ENCODE data around the gene MYO3B.
"Not testable (repeated sequence)": the region's sequence is repeated elsewhere in the genome, so short reads cannot be mapped to it uniquely, and the experiment has no call there.

MYO3B gene

GRCh38 chr2:170339750-170340692, 162.1 kb downstream of the MYO3B start:
- H4K20me1 ChIP-seq, result no peaks in the 10 kb centered on the region
- TF ChIP-seq Cebpa-rat (IDR thresholded peaks at IDR 0.05), result no peak
- H3K36me3 ChIP-seq, result no peaks in the 10 kb centered on the region
- H3K27me3 ChIP-seq, result no peaks in the 10 kb centered on the region
- peaks cover 0 to 8% (median 0%) of the 10 kb centered on the region in 10 experiments; a peak in 4 of 20 replicates for H3K4me1 ChIP-seq
- H3K4me3 ChIP-seq, result no peak overlapping the region
- H3K4me2 ChIP-seq, result no peak overlapping the region
- H3K27ac ChIP-seq, result no peak overlapping the region
- no peak overlapping the region for H3K9ac ChIP-seq
- no peaks in the 10 kb centered on the region for H3K9me3 ChIP-seq (replicated peaks in 1 of 11)

GRCh38 chr2:170340693-170341068, 162.7 kb downstream of the MYO3B start:
- Histone ChIP-seq H3K9ac (no peak overlapping the region), H3K4me1 (peaks cover 0 to 8% (median 0%) of the 10 kb centered on the region in 10 experiments; a peak in 4 of 20 replicates), H3K9me3 (replicated peaks in 1 of 11) (no peaks in the 10 kb centered on the region), H3K27me3 (no peaks in the 10 kb centered on the region), H3K27ac (no peak overlapping the region), H3K36me3 (no peaks in the 10 kb centered on the region), H3K4me3 (no peak overlapping the region), H4K20me1 (no peaks in the 10 kb centered on the region), H3K4me2 (no peak overlapping the region)
- no peak for TF ChIP-seq Cebpa-rat (IDR thresholded peaks at IDR 0.05)

GRCh38 chr2:170341684-170342623, 164.0 kb downstream of the MYO3B start:
- TF ChIP-seq Cebpa-rat (IDR thresholded peaks at IDR 0.05), result no peak
- Histone ChIP-seq H3K4me2 (no peak overlapping the region), H3K36me3 (no peaks in the 10 kb centered on the region), H3K27ac (no peak overlapping the region), H4K20me1 (no peaks in the 10 kb centered on the region), H3K27me3 (no peaks in the 10 kb centered on the region), H3K9me3 (replicated peaks in 1 of 11) (no peaks in the 10 kb centered on the region), H3K4me1 (peaks cover 0 to under 1% (median 0%) of the 10 kb centered on the region in 10 experiments; a peak in 1 of 20 replicates), H3K4me3 (no peak overlapping the region), H3K9ac (no peak overlapping the region)

GRCh38 chr2:170344663-170345346, 166.9 kb downstream of the MYO3B start:
- no peaks in the 10 kb centered on the region for H3K27me3 ChIP-seq
- no peak overlapping the region for H3K9ac ChIP-seq
- no peaks in the 10 kb centered on the region for H3K9me3 ChIP-seq (replicated peaks in 1 of 11)
- H3K4me1 ChIP-seq, result no peaks in the 10 kb centered on the region
- no peak for TF ChIP-seq Cebpa-rat (IDR thresholded peaks at IDR 0.05)
- no peaks in the 10 kb centered on the region for H3K36me3 ChIP-seq
- H3K4me3 ChIP-seq, result no peak overlapping the region
- H3K4me2 ChIP-seq, result no peak overlapping the region
- no peaks in the 10 kb centered on the region for H4K20me1 ChIP-seq
- H3K27ac ChIP-seq, result no peak overlapping the region

GRCh38 chr2:170345607-170346006, 167.7 kb downstream of the MYO3B start:
- H3K27ac ChIP-seq, result no peak overlapping the region
- H4K20me1 ChIP-seq, result no peaks in the 10 kb centered on the region
- H3K9me3 ChIP-seq (replicated peaks in 1 of 11), result no peaks in the 10 kb centered on the region
- H3K27me3 ChIP-seq, result no peaks in the 10 kb centered on the region
- H3K36me3 ChIP-seq, result no peaks in the 10 kb centered on the region
- no peak for TF ChIP-seq Cebpa-rat (IDR thresholded peaks at IDR 0.05)
- no peak overlapping the region for H3K9ac ChIP-seq
- no peak overlapping the region for H3K4me3 ChIP-seq
- H3K4me2 ChIP-seq, result no peak overlapping the region
- no peaks in the 10 kb centered on the region for H3K4me1 ChIP-seq

- not testable (repeated sequence) for H3K9me3 ChIP-seq (replicated peaks in 1 of 11); H3K9ac ChIP-seq; H3K27ac ChIP-seq; H3K27me3 ChIP-seq; H3K4me2 ChIP-seq; H3K4me3 ChIP-seq; H3K36me3 ChIP-seq; H4K20me1 ChIP-seq
- peaks cover 6 to 17% (median 12%) of the 10 kb centered on the region in 10 experiments for H3K4me1 ChIP-seq
Observed at GRCh38 chr2:170349269-170349668, 171.3 kb downstream of the MYO3B start.

- Histone ChIP-seq H3K4me2 (peak overlapping the region in 6 of 11 experiments; percentile 3 to 48 (median 11); a peak in 7 of 22 replicates), H3K27ac (no peak overlapping the region), H3K4me1 (peaks cover 15 to 29% (median 24%) of the 10 kb centered on the region in 10 experiments), H3K36me3 (no peaks in the 10 kb centered on the region), H3K9ac (no peak overlapping the region), H4K20me1 (no peaks in the 10 kb centered on the region), H3K9me3 (replicated peaks in 1 of 11) (no peaks in the 10 kb centered on the region), H3K4me3 (no peak overlapping the region), H3K27me3 (no peaks in the 10 kb centered on the region)
- no peak for TF ChIP-seq Cebpa-rat (IDR thresholded peaks at IDR 0.05)
Observed at GRCh38 chr2:170350929-170351826, 173.2 kb downstream of the MYO3B start.

- H3K9ac ChIP-seq, result no peak overlapping the region
- H3K27ac ChIP-seq, result no peak overlapping the region
- no peaks in the 10 kb centered on the region for H4K20me1 ChIP-seq
- no peaks in the 10 kb centered on the region for H3K9me3 ChIP-seq (replicated peaks in 1 of 11)
- H3K4me2 ChIP-seq, result peak overlapping the region; percentile 37 to 64 (median 54); a peak in 16 of 22 replicates
- TF ChIP-seq Cebpa-rat (IDR thresholded peaks at IDR 0.05), result no peak
- no peaks in the 10 kb centered on the region for H3K36me3 ChIP-seq
- H3K4me3 ChIP-seq, result no peak overlapping the region
- H3K27me3 ChIP-seq, result no peaks in the 10 kb centered on the region
- peaks cover 15 to 29% (median 24%) of the 10 kb centered on the region in 10 experiments for H3K4me1 ChIP-seq
Observed at GRCh38 chr2:170353723-170354122, 175.8 kb downstream of the MYO3B start.
